Head of caudate nucleus (tissue), 42 donors: ENCODE measurements around the gene CHSY3.
"Not testable (repeated sequence)": the region's sequence is repeated elsewhere in the genome, so short reads cannot be mapped to it uniquely, and the experiment has no call there.

ENCODE experiments used
- DNase-seq, 42 donors: peaks; one replicate each; pipeline versions ENCODE4 v3.0.0 to v3.0.0-alpha.2; 2020 to 2021; ENCODE audit warnings: mixed read lengths in 7 of 42
- intact Hi-C: fragments of 100-400 bp; cut with DNase I; formaldehyde crosslinking; loops from one replicate; pipeline ENCODE4 v1.15.0; 2022

The CHSY3 gene

GRCh38 chr5:130216286-130216685 is 312.0 kb downstream of the CHSY3 start:
- DNase-seq: no peak
- intact Hi-C loops: no loop called here

- no peak for DNase-seq
- intact Hi-C loops: no loop called here
Observed at GRCh38 chr5:130222573-130222972, 318.3 kb downstream of the CHSY3 start.

GRCh38 chr5:130226556-130226955 is 322.3 kb downstream of the CHSY3 start:
- intact Hi-C loops, DNase-seq: not testable (repeated sequence)

- intact Hi-C loops: no loop called here
- no peak for DNase-seq
Observed at GRCh38 chr5:130227699-130228098, 323.4 kb downstream of the CHSY3 start.

- DNase-seq: no peak
- intact Hi-C loops: no loop called here
Observed at GRCh38 chr5:130231786-130232185, 327.5 kb downstream of the CHSY3 start.

- intact Hi-C loops: no loop called here
Observed at GRCh38 chr5:130234816-130235215, 330.6 kb downstream of the CHSY3 start.

More at GRCh38 chr5:130234816-130235215, 330.6 kb downstream of the CHSY3 start:
- DNase-seq: no peak
